DMS153 treated with DMSO at 0.1 percent for 48 hours (cell line): ENCODE data around the gene MYZAP.
A peak's percentile ranks its signal among the peaks of the same experiment; 100 is the strongest.

Experiments
- DNase-seq: peaks from one replicate; lab custom pipeline; 2025; ENCODE audit not compliant: unreplicated experiment; lab: John Stamatoyannopoulos, UW

Gene MYZAP

GRCh38 chr15:57591822-57592367, at the start of gene MYZAP:
Gene MYZAP (plus strand): TSS chr15:57591904. CDS start chr15:57592035, 131 bp downstream.
- DNase-seq, result no peak

- no peak for DNase-seq
Observed at GRCh38 chr15:57542505-57542817, 49.2 kb upstream of the MYZAP start.

- no peak for DNase-seq
Observed at GRCh38 chr15:57544848-57545480, 46.7 kb upstream of the MYZAP start.

- no peak for DNase-seq
Observed at GRCh38 chr15:57545995-57546394, 45.7 kb upstream of the MYZAP start.

GRCh38 chr15:57547243-57547755, 44.4 kb upstream of the MYZAP start:
- no peak for DNase-seq

GRCh38 chr15:57548351-57548750, 43.4 kb upstream of the MYZAP start:
- no peak for DNase-seq

- no peak for DNase-seq
Observed at GRCh38 chr15:57548835-57549234, 42.9 kb upstream of the MYZAP start.

- no peak for DNase-seq
Observed at GRCh38 chr15:57549935-57550334, 41.8 kb upstream of the MYZAP start.

GRCh38 chr15:57550640-57551039, 41.1 kb upstream of the MYZAP start:
- DNase-seq, result no peak

GRCh38 chr15:57551715-57552677, 39.7 kb upstream of the MYZAP start:
- DNase-seq, result no peak

- DNase-seq, result no peak
Observed at GRCh38 chr15:57552678-57553334, 38.9 kb upstream of the MYZAP start.

GRCh38 chr15:57553526-57553925, 38.2 kb upstream of the MYZAP start:
- no peak for DNase-seq

GRCh38 chr15:57554063-57554811, 37.5 kb upstream of the MYZAP start:
- no peak for DNase-seq

GRCh38 chr15:57554812-57555179, 36.9 kb upstream of the MYZAP start:
- no peak for DNase-seq

- DNase-seq, result no peak
Observed at GRCh38 chr15:57555270-57555669, 36.4 kb upstream of the MYZAP start.

GRCh38 chr15:57556040-57556439, 35.7 kb upstream of the MYZAP start:
- DNase-seq, result no peak

GRCh38 chr15:57557267-57557666, 34.4 kb upstream of the MYZAP start:
- no peak for DNase-seq

- DNase-seq, result no peak
Observed at GRCh38 chr15:57557810-57558209, 33.9 kb upstream of the MYZAP start.

- peak; percentile 12 for DNase-seq
Observed at GRCh38 chr15:57559875-57560274, 31.8 kb upstream of the MYZAP start.

GRCh38 chr15:57561041-57561711, 30.5 kb upstream of the MYZAP start:
- no peak for DNase-seq
